Sigmoid colon (tissue), 4 donors: ENCODE results near the gene TMEM135.

Experiments used
- EP300 ChIP-seq, 4 donors: sonication (generic); formaldehyde crosslinking; IDR thresholded peaks; one replicate each; pipeline ENCODE4 v1.6.1; 2017; ENCODE audit warnings: antibody characterized with exemption in 4 of 4
- POLR2AphosphoS5 ChIP-seq, 4 donors: sonication (generic); formaldehyde crosslinking; IDR thresholded peaks; one replicate each; pipeline ENCODE4 v1.6.1; 2017; ENCODE audit warnings: antibody characterized with exemption in 4 of 4
- TF ChIP-seq, protein P1 (sequence below), 4 experiments: fragments of 450-650 bp in 3 of 4; fragments of 200-600 bp in 1 of 4; IDR thresholded peaks; one replicate each; pipeline ENCODE4 v1.5.1; 2016 to 2019; ENCODE audit warnings: antibody characterized with exemption in 4 of 4, mild to moderate bottlenecking in 3 of 4, moderate library complexity in 2 of 4

DNA sequence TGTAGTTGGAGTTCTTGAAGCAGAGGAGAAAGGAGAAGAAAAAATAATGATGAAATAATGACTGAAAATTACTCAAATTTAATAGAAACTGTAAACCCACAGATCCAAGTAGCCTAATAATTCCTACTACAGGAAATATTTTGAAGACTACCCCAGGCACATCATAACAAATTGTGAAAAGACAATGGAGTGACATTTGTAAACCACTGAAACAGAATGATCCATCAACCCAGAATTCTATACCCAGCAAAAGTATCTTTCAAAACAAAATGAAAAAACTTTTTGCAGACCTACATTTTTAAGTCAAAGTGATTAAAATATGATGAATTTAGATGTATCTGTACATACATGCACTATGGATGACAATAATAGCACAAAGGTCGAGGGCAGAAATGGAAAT is 194.6 kb downstream of the TMEM135 start:
- TF ChIP-seq POLR2AphosphoS5 (IDR thresholded peaks at IDR 0.05) (no peak), EP300 (IDR thresholded peaks at IDR 0.05) (no peak)
- TF ChIP-seq, protein P1, sequence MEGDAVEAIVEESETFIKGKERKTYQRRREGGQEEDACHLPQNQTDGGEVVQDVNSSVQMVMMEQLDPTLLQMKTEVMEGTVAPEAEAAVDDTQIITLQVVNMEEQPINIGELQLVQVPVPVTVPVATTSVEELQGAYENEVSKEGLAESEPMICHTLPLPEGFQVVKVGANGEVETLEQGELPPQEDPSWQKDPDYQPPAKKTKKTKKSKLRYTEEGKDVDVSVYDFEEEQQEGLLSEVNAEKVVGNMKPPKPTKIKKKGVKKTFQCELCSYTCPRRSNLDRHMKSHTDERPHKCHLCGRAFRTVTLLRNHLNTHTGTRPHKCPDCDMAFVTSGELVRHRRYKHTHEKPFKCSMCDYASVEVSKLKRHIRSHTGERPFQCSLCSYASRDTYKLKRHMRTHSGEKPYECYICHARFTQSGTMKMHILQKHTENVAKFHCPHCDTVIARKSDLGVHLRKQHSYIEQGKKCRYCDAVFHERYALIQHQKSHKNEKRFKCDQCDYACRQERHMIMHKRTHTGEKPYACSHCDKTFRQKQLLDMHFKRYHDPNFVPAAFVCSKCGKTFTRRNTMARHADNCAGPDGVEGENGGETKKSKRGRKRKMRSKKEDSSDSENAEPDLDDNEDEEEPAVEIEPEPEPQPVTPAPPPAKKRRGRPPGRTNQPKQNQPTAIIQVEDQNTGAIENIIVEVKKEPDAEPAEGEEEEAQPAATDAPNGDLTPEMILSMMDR (IDR thresholded peaks at IDR 0.05), result no peak
